NCI-H2029 treated with DMSO at 0.1 percent for 48 hours (cell line): Measurements from ENCODE around the gene OLIG1.

Experiments
- DNase-seq: peaks from one replicate; lab custom pipeline; 2025; lab: John Stamatoyannopoulos, UW

The OLIG1 gene

GRCh38 chr21:33063907-33064622 is 5.9 kb upstream of the OLIG1 start:
- no peak for DNase-seq

- DNase-seq, result no peak
These were observed 5.1 kb upstream of the OLIG1 start for GRCh38 chr21:33064623-33065390.

- no peak for DNase-seq
These were observed 2.9 kb upstream of the OLIG1 start for GRCh38 chr21:33067043-33067442.

- DNase-seq, result no peak
These were observed 2.5 kb upstream of the OLIG1 start for GRCh38 chr21:33067457-33067856.

GRCh38 chr21:33069243-33069642 is 698 bp upstream of the OLIG1 start:
- no peak for DNase-seq

GRCh38 chr21:33069645-33069993 is 322 bp upstream of the OLIG1 start:
- no peak for DNase-seq

GRCh38 chr21:33070744-33070997 is 730 bp downstream of the OLIG1 start:
- DNase-seq, result no peak

- DNase-seq, result no peak
These were observed 1.2 kb downstream of the OLIG1 start for GRCh38 chr21:33070998-33071769.

GRCh38 chr21:33071770-33072306 is 1.9 kb downstream of the OLIG1 start:
- no peak for DNase-seq

GRCh38 chr21:33073636-33074035 is 3.7 kb downstream of the OLIG1 start:
- DNase-seq, result no peak

GRCh38 chr21:33075128-33075527 is 5.2 kb downstream of the OLIG1 start:
- DNase-seq, result no peak

GRCh38 chr21:33075596-33076195 is 5.8 kb downstream of the OLIG1 start:
- no peak for DNase-seq

GRCh38 chr21:33076600-33077329 is 6.8 kb downstream of the OLIG1 start:
- no peak for DNase-seq

GRCh38 chr21:33078907-33079582 is 9.1 kb downstream of the OLIG1 start:
- DNase-seq, result no peak

- no peak for DNase-seq
These were observed 10.4 kb downstream of the OLIG1 start for GRCh38 chr21:33080376-33080775.

- DNase-seq, result no peak
These were observed 10.8 kb downstream of the OLIG1 start for GRCh38 chr21:33080776-33081175.

GRCh38 chr21:33088384-33088783 is 18.4 kb downstream of the OLIG1 start:
- DNase-seq, result no peak

GRCh38 chr21:33089395-33090119 is 19.6 kb downstream of the OLIG1 start:
- no peak for DNase-seq

- DNase-seq, result no peak
These were observed 26.5 kb downstream of the OLIG1 start for GRCh38 chr21:33096426-33096825.

GRCh38 chr21:33099131-33099530 is 29.2 kb downstream of the OLIG1 start:
- DNase-seq, result no peak
